Skeletal muscle satellite cell (primary cell): ENCODE results near the gene FAM234A.

Experiments
- H3K27me3 ChIP-seq: 2 replicates; pipeline ENCODE4 v1.7.0; 2013; ENCODE audit warnings: low read length; ENCODE audit not compliant: control insufficient read depth, insufficient read depth
- H3K36me3 ChIP-seq: 2 replicates; pipeline ENCODE4 v1.7.0; 2013; ENCODE audit warnings: mild to moderate bottlenecking, control low read depth, low read length; ENCODE audit not compliant: insufficient read depth
- H3K4me1 ChIP-seq: 2 replicates; pipeline ENCODE4 v1.7.0; 2013; ENCODE audit warnings: low read length; ENCODE audit not compliant: control insufficient read depth, insufficient read depth
- H3K4me2 ChIP-seq: 2 replicates; pipeline ENCODE4 v1.7.0; 2013; ENCODE audit warnings: mild to moderate bottlenecking, low read length
- H3K4me3 ChIP-seq: 2 replicates; pipeline ENCODE4 v1.7.0; 2013; ENCODE audit warnings: low read length
- H3K9ac ChIP-seq: 2 replicates; pipeline ENCODE4 v1.7.0; 2013; ENCODE audit warnings: mild to moderate bottlenecking, low read depth, low read length, moderate library complexity
- H3K9me3 ChIP-seq: replicated peaks from 2 replicates; pipeline ENCODE4 v1.7.0; 2013; ENCODE audit warnings: mild to moderate bottlenecking, control low read depth, low read length

FAM234A gene

DNA sequence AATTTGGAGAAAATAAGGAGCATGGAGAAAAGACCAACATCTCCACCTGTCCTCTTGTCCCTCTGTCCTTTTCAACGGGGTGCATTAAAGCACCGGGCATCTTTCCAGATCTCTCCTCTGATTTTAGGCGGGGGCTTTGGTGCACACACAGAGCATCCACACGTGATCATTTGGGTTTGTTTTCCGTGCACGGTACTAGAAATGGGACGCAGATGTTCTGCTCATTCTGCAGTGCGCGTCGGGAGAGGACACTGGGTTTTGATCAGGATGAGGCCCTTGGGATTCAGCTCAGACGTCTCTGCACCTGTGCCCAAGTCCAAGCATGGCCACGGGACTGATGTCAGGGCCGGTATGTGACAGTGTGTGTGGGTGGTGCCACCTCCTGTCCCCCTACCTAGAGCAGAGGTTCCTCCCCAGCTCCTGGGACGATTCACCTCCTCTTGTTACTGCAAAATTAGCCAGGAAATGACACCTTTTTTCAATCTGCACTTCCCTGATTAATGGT is 80.2 kb downstream of the FAM234A start:
- no peak overlapping the region for H3K4me2 ChIP-seq
- H3K4me3 ChIP-seq: no peak overlapping the region
- H3K36me3 ChIP-seq: peaks cover 35% of the 10 kb centered on the region
- H3K27me3 ChIP-seq: no peaks in the 10 kb centered on the region
- H3K9ac ChIP-seq: no peak overlapping the region
- no peaks in the 10 kb centered on the region for H3K4me1 ChIP-seq
- no peaks in the 10 kb centered on the region for H3K9me3 ChIP-seq
